HEK293 (cell line): ENCODE results near the gene HMGN4.

Experiments used
- GLI2 ChIP-seq: fragments of 450-650 bp; formaldehyde crosslinking; IDR thresholded peaks from 2 replicates; pipeline ENCODE4; 2017; ENCODE audit warnings: missing biosample characterization, missing genetic modification characterization, low read depth, borderline replicate concordance
- PATZ1 ChIP-seq: fragments of 450-650 bp; formaldehyde crosslinking; IDR thresholded peaks from 2 replicates; pipeline ENCODE4 v1.5.1; 2016; ENCODE audit warnings: missing biosample characterization, missing genetic modification characterization
- PRDM4 ChIP-seq: fragments of 450-650 bp; formaldehyde crosslinking; IDR thresholded peaks from 2 replicates; pipeline ENCODE4 v1.5.1; 2017; ENCODE audit warnings: missing biosample characterization, missing genetic modification characterization
- SP3 ChIP-seq: fragments of 450-650 bp; formaldehyde crosslinking; IDR thresholded peaks from 2 replicates; pipeline ENCODE4 v1.5.1; 2016; ENCODE audit warnings: missing biosample characterization, missing genetic modification characterization
- ZBTB1 ChIP-seq: fragments of 450-650 bp; formaldehyde crosslinking; IDR thresholded peaks from 2 replicates; pipeline ENCODE4 v1.5.1; 2016; ENCODE audit warnings: missing biosample characterization, missing genetic modification characterization
- ZFP69B ChIP-seq: fragments of 450-650 bp; formaldehyde crosslinking; IDR thresholded peaks from 2 replicates; pipeline ENCODE4 v1.5.1; 2016; ENCODE audit warnings: missing biosample characterization, missing genetic modification characterization
- ZNF148 ChIP-seq: fragments of 450-650 bp; formaldehyde crosslinking; IDR thresholded peaks from 2 replicates; pipeline ENCODE4 v1.5.0; 2017; ENCODE audit warnings: missing biosample characterization, missing genetic modification characterization, borderline replicate concordance
- ZNF202 ChIP-seq: fragments of 450-650 bp; formaldehyde crosslinking; IDR thresholded peaks from 2 replicates; pipeline ENCODE4 v1.5.1; 2016; ENCODE audit warnings: missing biosample characterization, missing genetic modification characterization, borderline replicate concordance
- ZNF24 ChIP-seq: fragments of 450-650 bp; formaldehyde crosslinking; IDR thresholded peaks from 2 replicates; pipeline ENCODE4 v1.5.1; 2016; ENCODE audit warnings: missing biosample characterization, missing genetic modification characterization
- ZNF354C ChIP-seq: fragments of 450-650 bp; formaldehyde crosslinking; IDR thresholded peaks from 2 replicates; pipeline ENCODE4 v1.5.1; 2016; ENCODE audit warnings: missing biosample characterization, missing genetic modification characterization, low read depth, borderline replicate concordance
- ZNF394 ChIP-seq: fragments of 450-650 bp; formaldehyde crosslinking; IDR thresholded peaks from 2 replicates; pipeline ENCODE4 v1.5.1; 2016; ENCODE audit warnings: missing biosample characterization, missing genetic modification characterization, mild to moderate bottlenecking, moderate library complexity, borderline replicate concordance
- ZNF404 ChIP-seq: fragments of 450-650 bp; formaldehyde crosslinking; IDR thresholded peaks from 2 replicates; pipeline ENCODE4 v1.5.1; 2017; ENCODE audit warnings: missing biosample characterization, missing genetic modification characterization
- ZNF513 ChIP-seq: fragments of 450-650 bp; IDR thresholded peaks from 2 replicates; pipeline ENCODE4 v1.5.1; 2018; ENCODE audit warnings: missing biosample characterization, missing genetic modification characterization
- ZNF530 ChIP-seq: fragments of 450-650 bp; formaldehyde crosslinking; IDR thresholded peaks from 2 replicates; pipeline ENCODE4 v1.5.1; 2016; ENCODE audit warnings: low read depth, missing biosample characterization, missing genetic modification characterization
- ZNF548 ChIP-seq: fragments of 450-650 bp; formaldehyde crosslinking; IDR thresholded peaks from 2 replicates; pipeline ENCODE4 v1.5.1; 2016; ENCODE audit warnings: missing biosample characterization, missing genetic modification characterization
- ZNF596 ChIP-seq: fragments of 450-650 bp; IDR thresholded peaks from 2 replicates; pipeline ENCODE4 v1.5.0; 2018; ENCODE audit warnings: missing biosample characterization, mild to moderate bottlenecking, missing genetic modification characterization, moderate library complexity
- ZNF621 ChIP-seq: fragments of 450-650 bp; formaldehyde crosslinking; IDR thresholded peaks from 2 replicates; pipeline ENCODE4 v1.5.1; 2017; ENCODE audit warnings: missing biosample characterization, missing genetic modification characterization
- ZNF664 ChIP-seq: fragments of 450-650 bp; formaldehyde crosslinking; IDR thresholded peaks from 2 replicates; pipeline ENCODE4 v1.5.1; 2016; ENCODE audit warnings: missing biosample characterization, missing genetic modification characterization
- ZNF747 ChIP-seq: fragments of 450-650 bp; formaldehyde crosslinking; IDR thresholded peaks from 2 replicates; pipeline ENCODE4 v1.5.1; 2016; ENCODE audit warnings: missing biosample characterization, missing genetic modification characterization
- ZNF776 ChIP-seq: fragments of 450-650 bp; formaldehyde crosslinking; IDR thresholded peaks from 2 replicates; pipeline ENCODE4 v1.5.0; 2017; ENCODE audit warnings: missing biosample characterization, missing genetic modification characterization, borderline replicate concordance
- ZNF830 ChIP-seq: fragments of 450-650 bp; IDR thresholded peaks from 2 replicates; pipeline ENCODE4 v1.5.0; 2018; ENCODE audit warnings: missing biosample characterization, missing genetic modification characterization, low read depth, mild to moderate bottlenecking, moderate library complexity
- ZNF837 ChIP-seq: fragments of 450-650 bp; formaldehyde crosslinking; IDR thresholded peaks from 2 replicates; pipeline ENCODE4 v1.5.1; 2016; ENCODE audit warnings: missing biosample characterization, missing genetic modification characterization
- ZNF843 ChIP-seq: fragments of 450-650 bp; formaldehyde crosslinking; IDR thresholded peaks from 2 replicates; pipeline ENCODE4 v1.5.1; 2016; ENCODE audit warnings: missing biosample characterization, missing genetic modification characterization
- ZSCAN5A ChIP-seq: fragments of 450-650 bp; formaldehyde crosslinking; IDR thresholded peaks from 2 replicates; pipeline ENCODE4 v1.5.1; 2016; ENCODE audit warnings: missing biosample characterization, missing genetic modification characterization
- TF ChIP-seq, protein P1 (sequence below): fragments of 450-650 bp; formaldehyde crosslinking; IDR thresholded peaks from 2 replicates; pipeline ENCODE4 v1.5.1; 2016; ENCODE audit warnings: missing biosample characterization, missing genetic modification characterization
- TF ChIP-seq, protein P2 (sequence below): fragments of 450-650 bp; formaldehyde crosslinking; IDR thresholded peaks from 2 replicates; pipeline ENCODE4 v1.5.1; 2016; ENCODE audit warnings: missing biosample characterization, missing genetic modification characterization

Gene HMGN4

DNA sequence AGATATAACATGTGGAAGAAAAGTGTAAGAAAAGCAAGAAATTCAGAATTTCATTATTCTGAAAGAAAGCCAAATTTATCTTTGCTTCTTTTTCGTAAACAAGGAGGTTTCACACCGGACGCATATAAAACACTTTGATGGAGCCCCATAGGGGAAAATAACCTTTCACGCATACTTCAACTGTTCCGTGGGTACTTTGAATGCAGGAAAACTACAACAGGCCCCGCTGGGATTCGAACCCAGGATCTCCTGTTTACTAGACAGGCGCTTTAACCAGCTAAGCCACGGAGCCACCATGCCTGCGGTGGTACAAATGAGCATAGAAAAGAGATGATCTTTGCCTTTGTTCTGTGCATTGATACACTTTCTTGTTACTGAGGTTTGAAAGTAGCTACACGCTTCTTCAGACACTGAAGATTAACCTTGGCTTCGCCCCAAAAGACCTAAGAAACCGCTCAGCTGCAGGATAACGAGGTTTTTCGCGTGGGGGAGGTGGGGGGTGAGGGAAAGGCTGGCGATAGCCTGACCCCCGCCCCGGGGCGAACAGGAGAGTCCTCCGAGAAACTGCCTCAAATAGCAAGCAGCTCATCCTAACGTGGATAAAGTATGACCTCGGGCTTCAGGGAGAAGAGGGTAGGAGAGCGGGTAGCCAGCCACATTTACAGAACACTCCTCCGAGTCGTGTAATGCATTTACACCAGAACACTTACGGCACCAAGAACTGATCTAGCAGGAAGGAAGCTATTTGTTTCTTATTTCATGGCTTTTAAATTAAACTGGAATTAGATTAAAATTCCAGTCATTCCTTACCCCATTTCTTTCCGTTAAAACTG, 5.3 kb upstream of the HMGN4 start (continued):
- no peak for TF ChIP-seq ZNF404 (tag by site-specific recombination)
- TF ChIP-seq, protein P1, sequence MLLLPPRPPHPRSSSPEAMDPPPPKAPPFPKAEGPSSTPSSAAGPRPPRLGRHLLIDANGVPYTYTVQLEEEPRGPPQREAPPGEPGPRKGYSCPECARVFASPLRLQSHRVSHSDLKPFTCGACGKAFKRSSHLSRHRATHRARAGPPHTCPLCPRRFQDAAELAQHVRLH (tag by site-specific recombination), result peak; percentile 85
- TF ChIP-seq ZNF530, result no peak
- peak; percentile 83; the same call in 1 of the 2 replicates for TF ChIP-seq ZNF24 (tag by site-specific recombination)
- TF ChIP-seq, protein P2, sequence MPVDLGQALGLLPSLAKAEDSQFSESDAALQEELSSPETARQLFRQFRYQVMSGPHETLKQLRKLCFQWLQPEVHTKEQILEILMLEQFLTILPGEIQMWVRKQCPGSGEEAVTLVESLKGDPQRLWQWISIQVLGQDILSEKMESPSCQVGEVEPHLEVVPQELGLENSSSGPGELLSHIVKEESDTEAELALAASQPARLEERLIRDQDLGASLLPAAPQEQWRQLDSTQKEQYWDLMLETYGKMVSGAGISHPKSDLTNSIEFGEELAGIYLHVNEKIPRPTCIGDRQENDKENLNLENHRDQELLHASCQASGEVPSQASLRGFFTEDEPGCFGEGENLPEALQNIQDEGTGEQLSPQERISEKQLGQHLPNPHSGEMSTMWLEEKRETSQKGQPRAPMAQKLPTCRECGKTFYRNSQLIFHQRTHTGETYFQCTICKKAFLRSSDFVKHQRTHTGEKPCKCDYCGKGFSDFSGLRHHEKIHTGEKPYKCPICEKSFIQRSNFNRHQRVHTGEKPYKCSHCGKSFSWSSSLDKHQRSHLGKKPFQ (tag by site-specific recombination), result no peak; the same call in 1 of the 2 replicates
- peak; percentile 65; the same call in 1 of the 2 replicates for TF ChIP-seq ZFP69B (tag by site-specific recombination)
- no peak for TF ChIP-seq ZSCAN5A (tag by site-specific recombination)
- TF ChIP-seq ZNF202 (tag by site-specific recombination), result no peak
- TF ChIP-seq ZNF837 (tag by site-specific recombination), result no peak
- TF ChIP-seq ZNF830 (tag by site-specific recombination), result no peak
- no peak for TF ChIP-seq ZNF548 (tag by site-specific recombination)
- peak; percentile 95 for TF ChIP-seq ZNF394 (tag by site-specific recombination)
- no peak for TF ChIP-seq ZNF148 (tag by site-specific recombination)
- TF ChIP-seq ZNF354C, result no peak
- peak; percentile 53 for TF ChIP-seq ZNF513 (tag by site-specific recombination)
- TF ChIP-seq ZBTB1, result no peak
- peak; percentile 77 for TF ChIP-seq PATZ1
- TF ChIP-seq GLI2, result no peak
- no peak for TF ChIP-seq ZNF747 (tag by site-specific recombination)
- TF ChIP-seq ZNF843 (tag by site-specific recombination), result peak; percentile 48; the same call in 1 of the 2 replicates
- no peak for TF ChIP-seq ZNF664
- TF ChIP-seq ZNF621 (tag by site-specific recombination), result no peak
- no peak for TF ChIP-seq ZNF776 (tag by site-specific recombination)
- peak; percentile 69; the same call in 1 of the 2 replicates for TF ChIP-seq PRDM4 (tag by site-specific recombination)
- no peak for TF ChIP-seq ZNF596 (tag by site-specific recombination)
- TF ChIP-seq SP3 (tag by site-specific recombination), result 0 out of 2 replicates have a peak, but pooled peaks have one; percentile 16
